ENCODE results near the gene SLC38A4.
"Not testable (repeated sequence)": the region's sequence is repeated elsewhere in the genome, so short reads cannot be mapped to it uniquely, and the experiment has no call there.

Gene SLC38A4

DNA sequence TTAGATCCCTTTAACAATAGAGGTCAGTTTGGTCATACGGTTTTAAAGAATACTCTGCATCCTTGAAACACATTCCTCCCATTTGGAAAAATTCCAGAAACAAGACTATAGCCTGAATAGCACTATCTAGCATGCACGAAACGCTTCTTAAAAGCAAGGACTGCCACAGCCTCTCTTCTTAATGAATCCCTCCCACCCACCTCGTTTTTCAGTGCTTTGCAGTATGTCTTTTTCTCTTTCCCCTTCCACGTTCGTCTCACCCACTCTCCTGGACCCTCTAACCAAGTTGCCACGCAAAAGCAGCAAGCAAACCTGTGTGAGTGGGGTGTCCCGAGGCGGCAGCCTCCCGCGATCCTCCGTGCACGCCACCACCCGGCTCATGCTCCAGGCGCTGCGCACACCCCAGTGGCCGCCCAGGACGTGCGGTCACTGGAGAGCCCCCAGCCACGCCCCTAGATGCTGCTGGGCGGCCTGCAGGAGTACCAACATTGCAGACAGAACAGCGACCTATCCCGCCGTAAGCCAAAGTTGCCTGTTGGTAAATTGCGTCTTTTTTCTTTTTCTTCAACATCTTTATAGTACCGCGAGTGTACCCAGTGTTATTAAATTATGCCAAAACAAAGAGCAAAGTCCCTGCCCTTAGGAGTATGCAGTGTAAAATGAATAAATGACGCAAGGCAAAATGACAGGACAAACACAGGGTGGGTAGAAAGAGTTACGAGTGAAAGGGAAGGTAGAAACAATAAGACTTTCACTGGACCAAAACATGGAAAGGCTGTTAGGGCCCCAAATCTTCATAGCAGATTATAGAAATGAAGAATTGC is at the start of gene SLC38A4:
TSS of gene SLC38A4 (minus strand) at position 407 of the 824 bp plus-strand sequence. CDS start 32,926 bp downstream, outside the sequence.
- no peak for DNase-seq (ENCODE audit: low spot score)

DNA sequence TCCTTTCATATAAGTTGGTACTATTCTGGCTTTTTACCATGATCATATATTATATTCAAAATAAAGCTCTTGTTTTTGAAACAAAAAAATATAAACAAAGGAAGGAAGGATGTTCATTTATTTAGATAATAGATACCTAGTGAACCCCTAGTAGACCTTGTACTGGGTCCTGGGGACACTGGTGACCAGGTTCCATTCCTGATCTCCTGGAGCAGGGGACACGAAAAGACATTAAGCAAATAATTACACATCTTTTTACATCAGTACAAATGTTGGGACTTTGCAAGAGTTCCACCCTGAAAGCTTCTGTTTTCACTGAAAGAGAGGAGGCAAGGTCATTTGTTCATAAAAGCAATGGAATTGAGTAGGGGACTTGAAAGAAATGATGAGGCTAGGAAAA is 49.3 kb upstream of the SLC38A4 start:
- DNase-seq (ENCODE audit: low spot score): no peak

- no peak for DNase-seq (ENCODE audit: low spot score)
Observed at GRCh38 chr12:46874642-46875041, 48.8 kb upstream of the SLC38A4 start.

- DNase-seq (ENCODE audit: low spot score): no peak
Observed at GRCh38 chr12:46872135-46872534, 46.3 kb upstream of the SLC38A4 start.

GRCh38 chr12:46865311-46865710 is 39.5 kb upstream of the SLC38A4 start:
- DNase-seq (ENCODE audit: low spot score): no peak

- no peak for DNase-seq (ENCODE audit: low spot score)
Observed at GRCh38 chr12:46858368-46858767, 32.6 kb upstream of the SLC38A4 start.

DNA sequence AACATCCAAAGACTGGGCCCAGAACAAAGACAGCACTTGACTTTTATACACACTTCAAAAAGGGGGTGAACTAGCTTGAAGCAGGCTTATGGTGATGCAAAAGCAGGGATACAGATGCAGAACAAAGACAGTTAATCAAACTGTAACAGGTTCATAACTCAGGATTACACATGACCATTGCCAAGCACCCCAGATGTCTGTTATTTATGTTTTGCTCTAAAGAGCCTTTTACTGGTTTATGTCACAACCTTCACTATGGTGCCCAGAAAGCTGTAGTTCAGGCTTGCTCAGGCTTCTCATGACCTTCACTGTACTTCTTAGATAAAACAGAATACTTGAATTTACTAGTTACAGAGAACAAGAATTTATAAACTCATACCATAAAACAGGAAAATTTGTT is 31.7 kb upstream of the SLC38A4 start:
- no peak for DNase-seq (ENCODE audit: low spot score)

DNA sequence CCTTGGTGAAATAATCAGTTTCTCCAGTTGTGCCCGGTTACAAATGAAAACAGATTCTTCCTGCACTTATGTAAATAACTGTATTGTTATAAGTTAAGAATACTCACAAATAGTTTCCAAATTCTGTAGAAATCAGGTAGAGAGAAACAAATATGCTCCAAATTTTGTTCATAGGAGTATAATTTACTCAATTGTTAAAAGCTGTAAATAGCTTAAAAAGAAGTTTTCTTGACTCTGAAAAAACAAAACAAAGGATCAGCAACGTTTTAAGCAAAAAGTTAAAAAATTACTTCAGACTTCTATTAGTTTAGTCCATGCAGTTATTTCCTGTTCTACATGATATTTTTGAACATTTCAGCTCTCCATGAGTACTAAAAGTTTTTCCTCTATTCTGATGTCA is 30.0 kb upstream of the SLC38A4 start:
- no peak for DNase-seq (ENCODE audit: low spot score)

DNA sequence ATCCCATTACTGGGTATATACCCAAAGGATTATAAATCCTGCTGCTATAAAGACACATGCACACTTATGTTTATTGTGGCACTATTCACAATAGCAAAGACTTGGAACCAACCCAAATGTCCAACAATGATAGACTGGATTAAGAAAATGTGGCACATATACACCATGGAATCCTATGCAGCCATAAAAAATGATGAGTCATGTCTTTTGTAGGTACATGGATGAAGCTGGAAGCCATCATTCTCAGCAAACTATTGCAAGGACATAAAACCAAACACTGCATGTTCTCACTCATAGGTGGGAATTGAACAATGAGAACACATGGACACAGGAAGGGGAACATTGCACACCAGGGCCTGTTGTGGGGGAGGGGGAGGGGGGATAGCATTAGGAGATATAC is 28.4 kb upstream of the SLC38A4 start:
- DNase-seq (ENCODE audit: low spot score): not testable (repeated sequence)

DNA sequence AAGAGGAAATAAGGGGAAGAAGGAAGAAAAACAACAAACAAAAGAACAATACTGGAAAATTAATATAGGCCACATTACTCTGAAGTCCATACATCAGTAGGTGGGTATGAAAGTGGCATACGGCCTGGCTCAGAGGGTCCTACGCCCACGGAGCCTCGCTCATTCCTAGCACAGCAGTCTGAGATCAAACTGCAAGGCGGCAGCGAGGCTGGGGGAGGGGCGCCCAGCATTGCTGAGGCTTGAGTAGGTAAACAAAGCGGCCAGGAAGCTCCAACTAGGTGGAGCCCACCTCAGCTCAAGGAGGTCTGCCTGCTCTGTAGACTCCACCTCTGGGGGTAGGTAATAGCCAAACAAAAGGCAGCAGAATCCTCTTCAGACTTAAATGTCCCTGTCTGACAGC is 23.0 kb upstream of the SLC38A4 start:
- not testable (repeated sequence) for DNase-seq (ENCODE audit: low spot score)

DNA sequence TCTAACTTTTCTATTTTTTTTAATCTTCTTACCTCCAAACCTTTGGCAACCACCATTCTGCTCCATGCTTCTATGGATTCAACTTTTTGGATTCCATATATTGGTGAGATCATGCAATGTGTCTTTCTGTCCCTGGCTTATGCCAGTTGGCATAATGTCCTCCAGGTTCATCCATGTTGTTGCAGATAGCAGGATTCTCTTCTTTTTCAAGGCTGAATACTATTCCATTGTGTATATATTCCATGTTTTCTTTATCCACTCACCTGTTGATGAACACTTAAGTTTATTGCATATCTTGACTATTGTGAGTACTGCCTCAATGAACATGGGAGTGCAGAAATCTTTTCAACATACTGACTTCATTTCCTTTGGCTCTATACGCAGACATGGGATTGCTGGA is 21.2 kb upstream of the SLC38A4 start:
- no peak for DNase-seq (ENCODE audit: low spot score)

DNA sequence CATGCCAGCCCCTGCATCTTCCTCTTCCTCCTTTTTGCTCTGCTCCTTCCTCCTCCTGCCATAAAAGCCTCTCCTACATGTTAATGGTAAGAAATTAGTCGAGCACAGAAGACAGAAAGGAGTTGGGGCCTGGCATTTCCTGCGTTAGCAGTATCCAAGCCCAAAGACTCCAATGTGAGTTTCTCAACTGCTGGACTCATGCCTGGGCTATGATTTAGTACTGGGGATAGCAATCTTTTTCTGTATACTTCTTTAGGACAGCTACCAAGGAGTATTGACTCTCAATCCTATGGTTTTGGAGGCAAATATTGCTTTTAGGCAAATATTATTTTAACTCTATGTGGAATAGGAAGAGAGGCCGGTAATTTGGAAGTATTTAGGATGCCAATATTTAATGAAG is 18.0 kb upstream of the SLC38A4 start:
- DNase-seq (ENCODE audit: low spot score): no peak

- DNase-seq (ENCODE audit: low spot score): no peak
Observed at GRCh38 chr12:46841891-46842290, 16.1 kb upstream of the SLC38A4 start.

DNA sequence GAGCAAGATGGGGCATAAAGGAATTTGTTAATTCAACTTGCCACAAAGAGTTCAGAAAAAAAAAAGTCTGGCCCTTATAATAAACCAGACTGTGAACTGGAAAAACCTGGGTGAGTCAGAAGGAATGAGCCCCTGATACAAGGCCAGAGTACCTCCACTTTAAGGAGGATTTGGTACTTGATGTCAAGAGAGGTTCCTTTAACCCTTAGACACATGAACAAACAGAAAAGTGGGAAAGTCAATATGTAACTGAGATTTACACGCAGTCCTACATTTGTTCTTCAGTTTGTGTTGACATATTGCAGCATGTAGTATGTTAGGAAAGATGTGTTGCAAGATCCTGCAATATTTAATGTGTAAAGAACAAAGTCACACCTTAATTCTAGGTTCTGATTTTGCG is 14.2 kb upstream of the SLC38A4 start:
- no peak for DNase-seq (ENCODE audit: low spot score)

DNA sequence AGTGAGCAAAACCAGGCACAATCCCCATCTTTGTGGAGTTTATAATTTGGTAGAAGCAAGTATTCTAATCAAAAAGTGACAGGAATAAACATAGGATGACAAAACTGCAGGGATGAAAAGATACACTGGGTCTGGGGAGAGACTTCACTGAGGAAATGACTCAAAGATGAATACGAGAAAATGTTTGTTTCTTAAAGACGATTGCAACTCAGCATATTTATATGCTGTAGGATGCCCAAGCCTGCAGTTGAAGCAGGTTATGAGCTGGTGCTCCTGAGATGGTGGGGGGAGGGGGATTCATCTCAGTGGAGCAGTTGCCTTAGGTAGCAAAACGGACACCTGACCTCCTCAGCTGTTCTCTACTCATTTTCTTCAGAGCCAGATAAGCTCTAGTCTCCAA is 13.4 kb upstream of the SLC38A4 start:
- DNase-seq (ENCODE audit: low spot score): no peak

- DNase-seq (ENCODE audit: low spot score): no peak
Observed at GRCh38 chr12:46835785-46836184, 10.0 kb upstream of the SLC38A4 start.

- DNase-seq (ENCODE audit: low spot score): no peak
Observed at GRCh38 chr12:46832130-46832704, 6.4 kb upstream of the SLC38A4 start.

GRCh38 chr12:46831335-46832129 is 5.7 kb upstream of the SLC38A4 start:
- no peak for DNase-seq (ENCODE audit: low spot score)

- DNase-seq (ENCODE audit: low spot score): no peak
Observed at GRCh38 chr12:46830731-46831334, 5.0 kb upstream of the SLC38A4 start.

- DNase-seq (ENCODE audit: low spot score): no peak
Observed at GRCh38 chr12:46824709-46825108, 1.1 kb downstream of the SLC38A4 start.

GRCh38 chr12:46818642-46819041 is 7.2 kb downstream of the SLC38A4 start:
- DNase-seq (ENCODE audit: low spot score): no peak

DNA sequence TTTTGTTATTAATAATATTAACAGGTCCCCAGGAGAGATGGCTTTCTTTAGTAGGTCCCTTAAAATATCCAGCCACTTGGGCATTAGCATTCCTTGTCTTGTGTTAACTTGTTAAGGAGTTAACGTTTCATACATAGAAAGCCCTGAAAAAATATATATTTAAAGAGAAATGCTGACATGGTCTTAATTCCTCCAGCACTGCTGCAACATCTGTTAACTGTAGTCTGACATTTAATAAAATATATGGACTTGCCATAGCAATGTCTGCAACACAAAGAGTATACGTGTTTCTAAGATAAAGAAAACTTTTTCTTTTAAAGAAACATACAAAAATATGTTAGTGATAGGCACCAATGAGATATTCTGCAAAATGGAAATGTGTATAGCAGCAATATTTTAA is 10.0 kb downstream of the SLC38A4 start:
- no peak for DNase-seq (ENCODE audit: low spot score)

DNA sequence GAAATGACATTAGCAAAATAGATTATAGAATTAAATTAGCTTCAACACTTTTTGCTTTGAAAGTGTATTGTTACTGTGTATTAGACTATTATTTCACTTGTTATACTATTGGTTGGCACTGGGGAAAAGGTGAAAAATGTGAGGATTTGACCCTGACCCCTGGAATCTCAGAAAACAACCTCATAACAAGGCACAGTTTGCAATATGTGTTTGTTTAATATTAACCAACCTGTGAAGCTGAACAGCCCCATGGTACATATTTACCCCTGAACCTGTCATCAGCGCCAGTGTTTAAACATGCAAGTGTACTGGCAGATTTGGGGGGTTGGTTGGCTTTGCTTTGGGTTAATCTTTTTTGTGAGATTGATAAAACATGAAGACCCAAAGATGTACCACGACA is 11.7 kb downstream of the SLC38A4 start:
- no peak for DNase-seq (ENCODE audit: low spot score)

Measured in cerebellar cortex (tissue), 1 donor.